Adrenal gland (tissue), 12 donors: ENCODE measurements around the gene ERV3-1. TPM values are rescaled to one million over a fixed set of nuclear protein-coding genes. Genes with fewer than 3 reads are reported as not detected.
"Not testable (repeated sequence)": the region's sequence is repeated elsewhere in the genome, so short reads cannot be mapped to it uniquely, and the experiment has no call there.

Experiments
- DNase-seq, 7 donors: peaks; one replicate each; pipeline ENCODE4 v3.0.0-alpha.2; 2019 to 2020
- H3K27ac ChIP-seq, 5 donors: fragments of 200-600 bp; sonication (generic) in 4 of 5; 1 replicate in 3 of 5; 2 replicates in 2 of 5; pipeline versions ENCODE4 v1.5.1 to v1.8.0; 2016 to 2020; ENCODE audit warnings: mild to moderate bottlenecking in 1 of 5
- H3K27me3 ChIP-seq: fragments of 200-600 bp; 2 replicates; pipeline ENCODE4 v1.8.0; 2021
- H3K36me3 ChIP-seq, 2 donors: fragments of 200-600 bp; replicated peaks in 1 of 2; 1 replicate in 1 of 2; 2 replicates in 1 of 2; pipeline versions ENCODE4 v1.5.1 to v1.8.0; 2018 to 2022
- H3K4me1 ChIP-seq, 2 donors: fragments of 200-600 bp; replicated peaks in 1 of 2; 1 replicate in 1 of 2; 2 replicates in 1 of 2; pipeline versions ENCODE4 v1.5.1 to v1.8.0; 2018 to 2021
- H3K4me3 ChIP-seq, 4 donors: fragments of 200-600 bp; sonication (generic) in 3 of 4; one replicate each; pipeline ENCODE4 v1.5.1; 2016 to 2018
- H3K9me3 ChIP-seq, 3 donors: fragments of 200-600 bp; sonication (generic) in 1 of 3; replicated peaks in 1 of 3; 1 replicate in 2 of 3; 2 replicates in 1 of 3; pipeline versions ENCODE4 v1.5.1 to v1.8.0; 2016 to 2021
- POLR2A ChIP-seq, 2 donors: fragments of 450-650 bp; IDR thresholded peaks; one replicate each; pipeline ENCODE4 v1.6.1; 2017; ENCODE audit warnings: antibody characterized with exemption in 2 of 2, mild to moderate bottlenecking in 2 of 2, moderate library complexity in 1 of 2
- WGBS, 4 donors: extraction: QIAGEN DNeasy Blood & Tissue Kit in 2 of 4; methylation state at CpG; one replicate each; pipeline versions ENCODE4 v1.1.5 to v1.1.7; 2013 to 2017; 5-methylcytosine and 5-hydroxymethylcytosine counted together
- intact Hi-C, 2 donors: fragments of 100-400 bp; cut with DNase I; formaldehyde crosslinking; loops; one replicate each; pipeline versions ENCODE4 v1.14.1 to v1.15.0; 2022 to 2023
- polyA plus RNA-seq, 3 donors: library from polyadenylated mRNA; stranded (reverse); fragments of 200-250 nt in 2 of 3; fragments of 350-450 nt in 1 of 3; fragmentation: Illumina TruSeq in 1 of 3; extraction: RNeasy Lipid Tissue Mini Kit (QIAGEN cat#74804) in 1 of 3; gene quantifications; one replicate each; pipeline ENCODE4 v1.2.3, GENCODE V29; 2013 to 2014
- total RNA-seq, 9 donors: library from RNA; depleted of rRNA in 4 of 9; stranded (reverse); fragments of >200 nt in 4 of 9; fragments of 120-200 nt in 1 of 9; fragmentation: NEBNext Ultra II Directional in 1 of 9; extraction: Animal tissue kit (Norgen Biotek cat#: 25700) in 1 of 9; gene quantifications; one replicate each; pipeline versions ENCODE4 v1.1.0 to v1.2.4, GENCODE V29; 2013 to 2023
- TF ChIP-seq, protein P1 (sequence below), 6 experiments: fragments of 450-650 bp in 4 of 6; fragments of 200-600 bp in 2 of 6; sonication (generic) in 1 of 6; IDR thresholded peaks; 1 replicate in 5 of 6; 2 replicates in 1 of 6; pipeline versions ENCODE4 v1.5.1 to v1.8.0; 2016 to 2021; ENCODE audit warnings: antibody characterized with exemption in 6 of 6, mild to moderate bottlenecking in 2 of 6, moderate library complexity in 1 of 6
- donor health status: healthy with polysubstance abuse.
- donor health status: Bipolar disorder and iron deficiency.
- donor health status: DM: yes; HTN: yes; CAD: no.
- donor health status: DM: no; HTN: no; CAD: no.
- donor health status: DM: no; HTN: no; CAD: no.
- donor health status: DM: yes; HTN: yes; CAD: no.

The ERV3-1 gene
- total and polyA plus RNA-seq, 12 donors: 9.6 to 271 (median 66.7) TPM

DNA sequence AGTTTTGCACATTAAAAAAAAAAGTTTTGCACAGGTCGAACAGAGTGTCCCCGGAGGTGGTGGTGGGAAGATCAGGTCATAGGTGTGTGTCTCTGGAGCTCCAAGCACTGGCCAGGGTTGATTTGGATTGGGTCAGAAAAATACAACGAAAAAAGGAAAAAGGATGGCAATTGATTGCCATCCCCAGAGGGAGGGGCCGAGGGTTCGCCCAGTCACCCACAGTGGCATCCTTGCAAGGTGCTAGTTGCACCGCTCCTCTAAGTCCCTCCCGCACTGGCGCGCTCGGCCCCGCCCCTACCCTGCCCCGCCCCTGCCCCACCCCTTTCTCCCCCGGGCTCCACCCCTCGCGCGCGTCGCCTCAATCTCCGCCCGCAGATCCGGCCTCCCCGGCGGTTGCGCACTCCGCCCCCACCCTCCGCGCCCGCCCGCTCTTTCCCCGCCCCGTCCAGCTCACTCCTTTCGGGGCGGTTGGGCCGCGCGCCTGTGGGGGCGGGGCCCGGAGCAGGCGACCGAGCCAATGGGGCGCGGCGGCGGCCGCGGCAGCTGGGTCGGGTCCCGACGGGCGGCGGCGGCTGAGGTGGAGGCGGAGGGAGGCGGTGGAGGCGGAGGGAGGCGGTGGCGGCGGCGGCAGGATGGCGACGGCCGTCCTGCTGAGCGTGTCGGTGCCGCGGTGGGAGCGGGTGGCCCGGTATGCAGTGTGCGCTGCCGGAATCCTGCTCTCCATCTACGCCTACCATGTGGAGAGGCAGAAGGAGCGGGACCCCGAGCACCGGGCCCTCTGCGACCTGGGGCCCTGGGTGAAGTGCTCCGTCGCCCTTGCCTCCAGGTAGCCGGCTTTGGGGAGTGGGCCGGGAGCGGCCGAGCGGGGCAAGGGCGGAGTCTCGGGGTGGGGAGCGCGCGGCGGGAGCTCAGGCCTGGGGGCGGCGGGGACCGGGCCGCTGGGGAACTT is 31.5 kb upstream of the ERV3-1 start:
- peaks cover 0 to 11% of the 10 kb centered on the region in 2 donors for H3K4me1 ChIP-seq
- TF ChIP-seq POLR2A (IDR thresholded peaks at IDR 0.05): peak; percentile 34 to 56
- TF ChIP-seq, protein P1, sequence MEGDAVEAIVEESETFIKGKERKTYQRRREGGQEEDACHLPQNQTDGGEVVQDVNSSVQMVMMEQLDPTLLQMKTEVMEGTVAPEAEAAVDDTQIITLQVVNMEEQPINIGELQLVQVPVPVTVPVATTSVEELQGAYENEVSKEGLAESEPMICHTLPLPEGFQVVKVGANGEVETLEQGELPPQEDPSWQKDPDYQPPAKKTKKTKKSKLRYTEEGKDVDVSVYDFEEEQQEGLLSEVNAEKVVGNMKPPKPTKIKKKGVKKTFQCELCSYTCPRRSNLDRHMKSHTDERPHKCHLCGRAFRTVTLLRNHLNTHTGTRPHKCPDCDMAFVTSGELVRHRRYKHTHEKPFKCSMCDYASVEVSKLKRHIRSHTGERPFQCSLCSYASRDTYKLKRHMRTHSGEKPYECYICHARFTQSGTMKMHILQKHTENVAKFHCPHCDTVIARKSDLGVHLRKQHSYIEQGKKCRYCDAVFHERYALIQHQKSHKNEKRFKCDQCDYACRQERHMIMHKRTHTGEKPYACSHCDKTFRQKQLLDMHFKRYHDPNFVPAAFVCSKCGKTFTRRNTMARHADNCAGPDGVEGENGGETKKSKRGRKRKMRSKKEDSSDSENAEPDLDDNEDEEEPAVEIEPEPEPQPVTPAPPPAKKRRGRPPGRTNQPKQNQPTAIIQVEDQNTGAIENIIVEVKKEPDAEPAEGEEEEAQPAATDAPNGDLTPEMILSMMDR (IDR thresholded peaks at IDR 0.05): no peak
- 2 to 7% (median 5%) methylated on average over 10 to 80 of the region's 92 CpGs for WGBS, 4 donors
- peak; percentile 94 to 95 (median 94) for DNase-seq
- peak overlapping the region in 4 of 5 donors; percentile 85 to 98 (median 90) for H3K27ac ChIP-seq
- H3K36me3 ChIP-seq: no peaks in the 10 kb centered on the region
- H3K9me3 ChIP-seq: no peaks in the 10 kb centered on the region
- H3K4me3 ChIP-seq: peak overlapping the region; percentile 48 to 98 (median 74)
- H3K27me3 ChIP-seq: no peaks in the 10 kb centered on the region
- intact Hi-C loops: no loop called here

DNA sequence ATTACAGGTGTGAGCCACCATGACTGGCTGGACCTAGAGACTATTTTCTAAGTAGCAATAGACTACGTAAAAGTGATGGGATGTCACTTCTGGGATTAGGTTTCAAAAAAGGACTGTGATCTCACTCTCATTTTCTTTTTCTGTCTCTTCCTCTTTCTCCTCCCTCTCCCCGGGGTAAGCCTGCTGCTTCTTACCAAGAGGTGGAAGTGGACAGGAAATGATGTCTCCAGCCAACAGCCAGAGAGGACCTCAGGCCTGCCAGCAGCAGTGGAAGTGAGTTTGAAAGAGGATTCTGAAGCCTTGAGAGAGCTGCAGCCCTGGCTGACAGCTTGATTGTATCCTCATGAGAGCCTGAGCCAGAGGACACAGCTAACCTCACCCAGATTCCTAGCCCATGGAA is 30.0 kb upstream of the ERV3-1 start:
- H3K36me3 ChIP-seq, H3K27me3 ChIP-seq, H3K4me3 ChIP-seq, intact Hi-C loops, H3K9me3 ChIP-seq: not testable (repeated sequence)
- 32 to 42% (median 37%) methylated on average over 2 of the region's 2 CpGs for WGBS, 4 donors
- peak in 3 of 7 donors; percentile 32 to 52 (median 40) for DNase-seq
- peak overlapping the region in 4 of 5 donors; percentile 41 to 73 (median 58) for H3K27ac ChIP-seq
- peaks cover 0 to 11% of the 10 kb centered on the region in 2 donors for H3K4me1 ChIP-seq

DNA sequence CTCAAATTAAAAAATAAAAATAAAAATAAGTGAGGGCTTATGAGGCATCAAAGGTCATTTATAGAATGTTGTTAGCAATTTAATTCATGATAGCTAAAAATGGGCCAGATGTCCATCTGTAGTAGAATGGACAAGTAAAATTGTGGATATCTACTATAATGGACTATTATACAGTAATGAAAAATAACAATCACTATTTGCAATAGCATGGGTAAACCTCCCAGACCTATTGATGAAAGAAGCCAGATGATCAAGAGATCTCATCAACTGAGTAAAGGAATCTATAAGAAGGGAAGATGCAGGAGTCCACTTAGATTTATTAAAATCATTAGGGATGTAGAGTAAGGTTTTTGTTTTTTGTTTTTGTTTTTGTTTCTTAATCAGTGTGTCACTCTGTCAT is 29.0 kb upstream of the ERV3-1 start:
- intact Hi-C loops: not testable (repeated sequence)
- peak overlapping the region in 1 of 5 donors; percentile 48 for H3K27ac ChIP-seq

DNA sequence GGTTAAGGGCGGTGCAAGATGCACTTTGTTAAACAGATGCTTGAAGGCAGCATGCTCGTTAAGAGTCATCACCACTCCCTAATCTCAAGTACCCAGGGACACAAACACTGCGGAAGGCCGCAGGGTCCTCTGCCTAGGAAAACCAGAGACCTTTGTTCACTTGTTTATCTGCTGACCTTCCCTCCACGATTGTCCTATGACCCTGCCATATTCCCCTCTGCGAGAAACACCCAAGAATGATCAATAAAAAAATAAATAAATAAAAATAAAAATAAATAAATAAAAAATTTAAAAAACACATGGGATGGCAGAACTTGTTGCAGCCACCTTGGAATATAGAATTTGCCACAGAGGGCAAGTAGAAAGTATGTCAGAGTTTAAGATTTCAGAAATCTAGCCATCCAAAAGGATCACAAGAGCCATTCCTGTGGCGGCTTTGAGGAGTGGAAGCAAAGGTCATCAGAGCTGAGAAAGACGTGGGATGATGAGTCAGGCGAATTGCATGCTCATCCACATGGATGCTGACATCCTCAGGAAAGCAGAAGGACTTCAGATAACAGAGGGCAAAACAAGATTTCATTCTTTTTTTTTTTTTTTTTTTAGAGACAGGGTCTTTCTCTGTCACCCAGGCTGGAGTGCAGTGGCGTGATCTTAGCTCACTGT is 27.8 kb upstream of the ERV3-1 start:
- H3K4me1 ChIP-seq, H3K27me3 ChIP-seq, intact Hi-C loops, H3K36me3 ChIP-seq, H3K9me3 ChIP-seq, H3K4me3 ChIP-seq: not testable (repeated sequence)
- peak overlapping the region in 2 of 5 donors; percentile 59 to 68 for H3K27ac ChIP-seq
- TF ChIP-seq, protein P1 (IDR thresholded peaks at IDR 0.05): peak in 1 of 6 experiments; percentile 3
- DNase-seq: peak; percentile 31 to 72 (median 63)
- WGBS, 4 donors: 36 to 53% (median 44%) methylated on average over 9 to 10 of the region's 10 CpGs

More for the DNA sequence above, 29.0 kb upstream of the ERV3-1 start:
- H3K4me3 ChIP-seq, H3K9me3 ChIP-seq, H3K27me3 ChIP-seq, H3K36me3 ChIP-seq, DNase-seq: not testable (repeated sequence)
- peaks cover 0 to 11% of the 10 kb centered on the region in 2 donors for H3K4me1 ChIP-seq

DNA sequence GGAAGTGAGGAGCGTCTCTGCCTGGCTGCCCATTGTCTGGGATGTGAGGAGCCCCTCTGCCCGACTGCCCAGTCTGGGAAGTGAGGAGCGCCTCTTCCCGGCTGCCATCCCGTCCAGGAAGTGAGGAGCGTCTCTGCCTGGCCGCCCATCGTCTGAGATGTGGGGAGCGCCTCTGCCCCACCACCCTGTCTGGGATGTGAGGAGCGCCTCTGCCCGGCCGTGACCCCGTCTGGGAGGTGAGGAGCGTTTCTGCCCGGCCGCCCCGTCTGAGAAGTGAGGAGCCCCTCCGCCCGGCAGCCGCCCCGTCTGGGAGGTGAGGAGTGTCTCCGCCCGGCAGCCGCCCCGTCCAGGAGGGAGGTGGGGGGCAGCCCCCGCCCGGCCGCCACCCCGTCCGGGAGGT is 26.9 kb upstream of the ERV3-1 start:
- H3K9me3 ChIP-seq, H3K27ac ChIP-seq, H3K4me3 ChIP-seq, H3K27me3 ChIP-seq, DNase-seq, intact Hi-C loops, H3K4me1 ChIP-seq, H3K36me3 ChIP-seq: not testable (repeated sequence)
- 88 to 100% (median 94%) methylated on average over 3 to 30 of the region's 30 CpGs for WGBS, 4 donors

DNA sequence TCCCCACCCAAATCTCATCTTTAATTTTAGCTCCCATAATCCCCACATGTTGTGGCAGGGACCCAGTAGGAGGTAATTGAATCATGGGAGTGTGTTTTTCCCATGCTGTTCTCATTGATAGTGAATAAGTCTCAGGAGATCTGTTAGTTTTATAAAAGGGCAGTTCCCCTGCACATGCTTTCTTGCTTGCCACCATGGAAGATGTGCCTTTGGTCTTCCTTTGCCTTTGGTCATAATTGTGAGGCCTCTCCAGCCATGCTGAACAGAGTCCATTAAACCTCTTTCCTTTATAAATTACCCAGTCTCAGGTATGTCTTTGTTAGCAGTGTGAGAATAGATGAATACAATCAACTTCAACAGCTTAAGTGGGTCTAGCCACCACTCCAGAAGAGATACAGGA is 18.5 kb upstream of the ERV3-1 start:
- H3K4me3 ChIP-seq, intact Hi-C loops, H3K4me1 ChIP-seq, H3K27me3 ChIP-seq, DNase-seq, H3K36me3 ChIP-seq, H3K9me3 ChIP-seq, H3K27ac ChIP-seq: not testable (repeated sequence)

DNA sequence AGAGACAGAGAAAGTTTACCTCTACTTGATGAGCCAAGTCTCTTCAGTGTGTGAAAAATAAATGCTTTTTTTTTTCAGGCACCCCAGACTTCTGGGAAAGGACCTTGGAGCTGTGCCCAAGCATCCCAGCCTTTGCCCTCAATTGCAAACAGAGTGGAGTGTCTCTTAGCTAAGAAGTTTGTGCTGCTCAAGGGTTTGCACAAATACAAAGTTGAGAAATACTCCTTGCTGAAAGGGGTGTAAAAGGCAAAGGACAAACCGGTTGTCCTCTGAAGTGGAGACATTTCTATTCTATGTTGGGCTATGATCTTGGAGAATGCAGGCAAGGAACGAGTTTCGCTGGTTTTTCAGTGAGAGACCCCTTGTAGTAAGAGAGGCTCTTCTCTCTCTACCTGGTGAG is 14.5 kb upstream of the ERV3-1 start:
- WGBS, 4 donors: 82 to 94% (median 89%) methylated on average over 2 of the region's 3 CpGs; no CpG with 5 or more reads in 1 of the 4 donors
- H3K4me1 ChIP-seq, H3K9me3 ChIP-seq, H3K36me3 ChIP-seq, H3K27me3 ChIP-seq, H3K27ac ChIP-seq, H3K4me3 ChIP-seq, intact Hi-C loops: not testable (repeated sequence)
- DNase-seq: peak in 6 of 7 donors; percentile 52 to 79 (median 64)

DNA sequence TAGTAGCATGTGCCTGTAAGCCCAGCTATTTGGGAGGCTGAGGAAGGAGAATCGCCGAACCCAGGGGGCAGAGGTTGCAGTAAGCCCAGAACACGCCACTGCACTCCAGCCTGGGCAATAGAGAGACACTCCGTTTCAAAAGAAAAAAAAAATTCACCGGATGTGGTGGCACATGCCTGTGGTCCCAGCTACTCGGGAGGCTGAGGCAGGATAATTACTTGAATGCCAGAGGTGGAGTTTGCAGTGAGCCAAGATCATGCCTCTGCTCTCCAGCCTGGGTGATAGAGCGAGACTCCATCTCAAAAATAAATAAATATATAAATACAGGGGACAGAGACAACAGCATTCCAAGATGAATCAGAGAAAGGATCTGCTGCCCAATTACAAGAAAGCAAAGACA is 3.4 kb upstream of the ERV3-1 start:
- H3K9me3 ChIP-seq, H3K4me3 ChIP-seq, H3K27ac ChIP-seq, DNase-seq, H3K36me3 ChIP-seq, intact Hi-C loops, H3K27me3 ChIP-seq: not testable (repeated sequence)
- peaks cover 1 to 12% of the 10 kb centered on the region in 2 donors for H3K4me1 ChIP-seq
- WGBS, 4 donors: 90 to 94% (median 91%) methylated on average over 7 of the region's 7 CpGs

DNA sequence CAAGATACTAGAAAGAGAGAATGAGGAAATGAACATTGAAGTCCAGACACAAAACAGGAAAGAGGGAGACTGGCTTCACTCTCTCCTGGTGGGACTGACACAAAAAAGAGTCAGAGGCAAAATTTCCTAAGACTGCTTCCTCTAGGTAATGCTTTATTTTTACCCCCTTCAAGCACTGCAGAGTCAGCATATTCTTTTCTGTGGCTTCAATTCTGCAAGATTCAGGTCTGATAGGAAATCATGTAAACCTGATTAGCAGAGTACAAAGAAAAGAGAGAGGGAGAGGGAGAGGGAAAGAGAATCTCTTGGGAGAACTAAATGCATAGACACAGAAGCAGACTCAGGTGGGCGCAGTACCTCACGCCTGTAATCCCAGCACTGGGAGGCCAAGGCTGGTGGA is 2.9 kb upstream of the ERV3-1 start:
- H3K9me3 ChIP-seq, H3K27ac ChIP-seq, DNase-seq, H3K4me3 ChIP-seq, H3K27me3 ChIP-seq, intact Hi-C loops, H3K36me3 ChIP-seq: not testable (repeated sequence)
- 85 to 100% (median 93%) methylated on average over 2 of the region's 2 CpGs for WGBS, 4 donors
- peaks cover 6 to 12% of the 10 kb centered on the region in 2 donors for H3K4me1 ChIP-seq
